ENCODE results near the gene MCEMP1. TPM values are rescaled to one million over a fixed set of nuclear protein-coding genes. Genes with fewer than 3 reads are reported as not detected.

MCEMP1 gene
- total and polyA plus RNA-seq, 12 donors = 0.26 to 1.9 (median 0.53) TPM; not detected in 2

DNA sequence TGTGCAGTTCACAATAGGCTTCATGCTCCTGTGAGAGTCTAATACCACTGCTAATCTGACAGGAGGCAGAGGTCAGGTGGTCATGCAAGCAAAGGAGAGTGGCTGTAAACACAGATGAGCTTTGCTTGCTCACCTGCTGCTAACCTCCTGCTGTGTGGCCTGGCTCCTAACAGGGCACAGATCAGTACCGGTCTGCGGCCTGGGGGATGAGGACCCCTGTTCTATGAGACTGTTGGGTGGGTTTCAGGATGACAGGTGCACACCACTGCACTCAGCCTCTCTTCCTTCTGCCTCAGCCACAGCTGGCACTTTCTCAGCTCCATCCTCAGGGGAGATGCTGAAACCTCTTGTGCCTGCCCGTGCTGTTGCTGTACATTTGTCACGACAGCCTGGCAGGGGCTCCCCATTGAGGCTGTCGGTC lies 45.4 kb downstream of the MCEMP1 start:
- Histone ChIP-seq H3K27me3 (no peaks in the 10 kb centered on the region), H3K4me1 (replicated peaks in 1 of 2) (no peaks in the 10 kb centered on the region), H3K36me3 (replicated peaks in 1 of 2) (no peaks in the 10 kb centered on the region), H3K4me3 (no peak overlapping the region), H3K27ac (no peak overlapping the region), H3K9me3 (replicated peaks in 1 of 3) (no peaks in the 10 kb centered on the region)
- TF ChIP-seq POLR2A (IDR thresholded peaks at IDR 0.05) = no peak
- TF ChIP-seq, protein P1, sequence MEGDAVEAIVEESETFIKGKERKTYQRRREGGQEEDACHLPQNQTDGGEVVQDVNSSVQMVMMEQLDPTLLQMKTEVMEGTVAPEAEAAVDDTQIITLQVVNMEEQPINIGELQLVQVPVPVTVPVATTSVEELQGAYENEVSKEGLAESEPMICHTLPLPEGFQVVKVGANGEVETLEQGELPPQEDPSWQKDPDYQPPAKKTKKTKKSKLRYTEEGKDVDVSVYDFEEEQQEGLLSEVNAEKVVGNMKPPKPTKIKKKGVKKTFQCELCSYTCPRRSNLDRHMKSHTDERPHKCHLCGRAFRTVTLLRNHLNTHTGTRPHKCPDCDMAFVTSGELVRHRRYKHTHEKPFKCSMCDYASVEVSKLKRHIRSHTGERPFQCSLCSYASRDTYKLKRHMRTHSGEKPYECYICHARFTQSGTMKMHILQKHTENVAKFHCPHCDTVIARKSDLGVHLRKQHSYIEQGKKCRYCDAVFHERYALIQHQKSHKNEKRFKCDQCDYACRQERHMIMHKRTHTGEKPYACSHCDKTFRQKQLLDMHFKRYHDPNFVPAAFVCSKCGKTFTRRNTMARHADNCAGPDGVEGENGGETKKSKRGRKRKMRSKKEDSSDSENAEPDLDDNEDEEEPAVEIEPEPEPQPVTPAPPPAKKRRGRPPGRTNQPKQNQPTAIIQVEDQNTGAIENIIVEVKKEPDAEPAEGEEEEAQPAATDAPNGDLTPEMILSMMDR (IDR thresholded peaks at IDR 0.05) = no peak
- DNase-seq = no peak
- WGBS, 4 donors = 69 to 77% (median 73%) methylated on average over 5 of the region's 5 CpGs
- intact Hi-C loops (cut with DNase I) = no loop called here

DNA sequence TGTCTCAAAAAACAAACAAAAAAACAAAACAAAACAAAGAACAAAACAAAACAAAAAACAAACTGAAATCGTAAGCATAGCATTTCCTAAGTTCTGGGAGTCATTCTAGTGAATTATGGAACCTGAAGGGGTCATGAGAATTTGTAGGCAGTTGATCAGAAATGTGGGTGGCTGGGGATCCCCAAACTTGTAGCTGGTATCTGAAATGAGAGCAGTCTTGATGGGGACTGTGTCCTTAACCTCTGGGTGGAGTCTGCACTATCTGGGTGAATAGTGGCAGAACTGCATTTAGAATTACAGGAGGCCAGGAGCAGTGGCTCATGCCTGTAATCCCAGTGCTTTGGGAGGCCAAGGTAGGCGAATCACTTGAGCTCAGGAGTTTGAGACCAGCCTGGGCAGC lies 48.9 kb downstream of the MCEMP1 start:
- H3K4me1 ChIP-seq (replicated peaks in 1 of 2) = peaks cover 0 to 5% of the 10 kb centered on the region in 2 donors
- peaks cover 31% of the 10 kb centered on the region for H3K27me3 ChIP-seq
- TF ChIP-seq, protein P1 (IDR thresholded peaks at IDR 0.05) = no peak
- no peak for TF ChIP-seq POLR2A (IDR thresholded peaks at IDR 0.05)
- H3K36me3 ChIP-seq (replicated peaks in 1 of 2) = no peaks in the 10 kb centered on the region
- H3K9me3 ChIP-seq (replicated peaks in 1 of 3) = no peaks in the 10 kb centered on the region
- DNase-seq = no peak
- no peak overlapping the region for H3K4me3 ChIP-seq
- intact Hi-C loops (cut with DNase I) = no loop called here
- 39 to 65% (median 61%) methylated on average over 2 of the region's 2 CpGs for WGBS, 4 donors
- no peak overlapping the region for H3K27ac ChIP-seq

DNA sequence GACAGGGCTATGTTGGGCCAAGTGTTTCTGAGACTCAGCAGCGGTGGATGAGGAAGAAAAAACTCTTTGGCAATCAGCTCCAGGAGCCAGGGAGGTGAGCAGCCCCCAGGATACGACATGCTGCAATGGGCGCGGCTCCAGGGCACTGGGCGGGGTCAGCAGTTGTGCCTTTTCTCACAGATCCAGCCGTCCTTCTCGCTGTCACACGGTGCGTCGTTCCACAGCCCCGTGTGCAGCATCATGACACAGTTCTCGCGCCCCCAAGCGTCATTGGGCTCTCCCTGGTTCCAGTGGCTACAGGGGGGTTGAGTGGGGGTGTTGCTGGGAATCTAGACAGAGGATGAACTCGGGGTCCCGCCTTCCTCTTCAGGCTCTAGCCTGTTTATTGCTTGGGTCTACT lies 52.3 kb downstream of the MCEMP1 start:
- intact Hi-C loops (cut with DNase I) = no loop called here
- H3K9me3 ChIP-seq (replicated peaks in 1 of 3) = no peaks in the 10 kb centered on the region
- TF ChIP-seq, protein P1 (IDR thresholded peaks at IDR 0.05) = no peak
- no peak for TF ChIP-seq POLR2A (IDR thresholded peaks at IDR 0.05)

More for the DNA sequence above, 52.3 kb downstream of the MCEMP1 start:
- Histone ChIP-seq H3K27me3 (peaks cover 36% of the 10 kb centered on the region), H3K4me3 (no peak overlapping the region), H3K27ac (no peak overlapping the region), H3K36me3 (replicated peaks in 1 of 2) (no peaks in the 10 kb centered on the region), H3K4me1 (replicated peaks in 1 of 2) (peaks cover 0 to 5% of the 10 kb centered on the region in 2 donors)
- DNase-seq = no peak
- 12 to 40% (median 22%) methylated on average over 2 to 16 of the region's 16 CpGs for WGBS, 4 donors

Other genes starting within 250 kb of the MCEMP1 start
- 10 to 100 TPM in 6 of 9 donors, 1 to 10 TPM in 3; 4.9 to 17.5 (median 12.8) TPM for gene PEX11G, start 188.1 kb upstream of the MCEMP1 start, total RNA-seq
- 10 to 100 TPM in 2 of 3 donors, 1 to 10 TPM in 1; 2.5 to 24.5 (median 24.0) TPM for gene PEX11G, start 188.1 kb upstream of the MCEMP1 start, polyA plus RNA-seq
- 100 to 1,000 TPM in 5 of 9 donors, 10 to 100 TPM in 4; 12.8 to 113 (median 101) TPM for gene ZNF358, start 161.0 kb upstream of the MCEMP1 start, total RNA-seq
- 100 to 1,000 TPM in 2 of 3 donors, 10 to 100 TPM in 1; 30.3 to 197 (median 148) TPM for gene ZNF358, start 161.0 kb upstream of the MCEMP1 start, polyA plus RNA-seq
- 10 to 100 TPM in 8 of 9 donors, 1 to 10 TPM in 1; 6.0 to 100.0 (median 49.4) TPM for gene MCOLN1, start 154.5 kb upstream of the MCEMP1 start, total RNA-seq
- gene MCOLN1, start 154.5 kb upstream of the MCEMP1 start, polyA plus RNA-seq = 100 to 1,000 TPM in 1 of 3 donors, 10 to 100 TPM in 2; 23.0 to 212 (median 71.4) TPM
- 100 to 1,000 TPM in 5 of 9 donors, 10 to 100 TPM in 4; 23.7 to 257 (median 113) TPM for gene PNPLA6, start 141.4 kb upstream of the MCEMP1 start, total RNA-seq
- gene PNPLA6, start 141.4 kb upstream of the MCEMP1 start, polyA plus RNA-seq = 100 to 1,000 TPM in 2 of 3 donors, 10 to 100 TPM in 1; 25.7 to 264 (median 110) TPM
- gene CAMSAP3, start 81.2 kb upstream of the MCEMP1 start, total RNA-seq = 10 to 100 TPM in 1 of 9 donors, 1 to 10 TPM in 7, under 1 TPM in 1; 0.61 to 10.0 (median 5.2) TPM
- gene CAMSAP3, start 81.2 kb upstream of the MCEMP1 start, polyA plus RNA-seq = 10 to 100 TPM in 1 of 3 donors, 1 to 10 TPM in 2; 1.7 to 18.9 (median 7.0) TPM
- 10 to 100 TPM; 18.2 to 51.5 (median 43.7) TPM for gene XAB2, start 47.5 kb upstream of the MCEMP1 start, total RNA-seq
- 100 to 1,000 TPM in 1 of 3 donors, 10 to 100 TPM in 1, 1 to 10 TPM in 1; 7.1 to 121 (median 81.2) TPM for gene XAB2, start 47.5 kb upstream of the MCEMP1 start, polyA plus RNA-seq
- 100 to 1,000 TPM in 5 of 9 donors, 10 to 100 TPM in 3, 1 to 10 TPM in 1; 3.7 to 155 (median 102) TPM for gene PET100, start 47.3 kb upstream of the MCEMP1 start, total RNA-seq
- 100 to 1,000 TPM in 2 of 3 donors, 10 to 100 TPM in 1; 80.0 to 655 (median 537) TPM for gene PET100, start 47.3 kb upstream of the MCEMP1 start, polyA plus RNA-seq
- 1 to 10 TPM in 5 of 9 donors, under 1 TPM in 1, not detected in 3; 0.92 to 3.2 (median 1.7) TPM for gene PCP2, start 43.4 kb upstream of the MCEMP1 start, total RNA-seq
- gene PCP2, start 43.4 kb upstream of the MCEMP1 start, polyA plus RNA-seq = 1 to 10 TPM in 2 of 3 donors, not detected in 1; 5.1 to 7.4 TPM
- gene STXBP2, start 40.0 kb upstream of the MCEMP1 start, total RNA-seq = 10 to 100 TPM; 12.2 to 90.8 (median 40.1) TPM
- 100 to 1,000 TPM in 1 of 3 donors, 10 to 100 TPM in 2; 15.5 to 121 (median 53.7) TPM for gene STXBP2, start 40.0 kb upstream of the MCEMP1 start, polyA plus RNA-seq
- gene RETN, start 8.0 kb upstream of the MCEMP1 start, total RNA-seq = 1 to 10 TPM in 1 of 9 donors, under 1 TPM in 4, not detected in 4; 0.54 to 3.9 (median 0.74) TPM
- 10 to 100 TPM in 2 of 3 donors, not detected in 1; 15.2 to 42.9 TPM for gene RETN, start 8.0 kb upstream of the MCEMP1 start, polyA plus RNA-seq
- 100 to 1,000 TPM in 8 of 9 donors, 10 to 100 TPM in 1; 85.3 to 227 (median 145) TPM for gene TRAPPC5, start 3.7 kb downstream of the MCEMP1 start, total RNA-seq
- 100 to 1,000 TPM in 2 of 3 donors, 1 to 10 TPM in 1; 5.6 to 502 (median 471) TPM for gene TRAPPC5, start 3.7 kb downstream of the MCEMP1 start, polyA plus RNA-seq
- under 1 TPM in 5 of 9 donors, not detected in 4; 0.28 to 0.61 (median 0.42) TPM for gene FCER2, start 25.0 kb downstream of the MCEMP1 start, total RNA-seq
- 1 to 10 TPM in 1 of 3 donors, under 1 TPM in 1, not detected in 1; 0.54 to 2.6 TPM for gene FCER2, start 25.0 kb downstream of the MCEMP1 start, polyA plus RNA-seq
- gene CLEC4G, start 55.0 kb downstream of the MCEMP1 start, total RNA-seq = 1 to 10 TPM in 1 of 9 donors, under 1 TPM in 4, not detected in 4; 0.54 to 1.5 (median 0.83) TPM
- 1 to 10 TPM in 2 of 3 donors, under 1 TPM in 1; 0.26 to 2.2 (median 1.8) TPM for gene CLEC4G, start 55.0 kb downstream of the MCEMP1 start, polyA plus RNA-seq
- 10 to 100 TPM in 8 of 9 donors, under 1 TPM in 1; 0.67 to 50.6 (median 17.1) TPM for gene CD209, start 70.4 kb downstream of the MCEMP1 start, total RNA-seq
- gene CD209, start 70.4 kb downstream of the MCEMP1 start, polyA plus RNA-seq = 1 to 10 TPM; 3.0 to 9.8 (median 3.1) TPM
- 10 to 100 TPM in 1 of 9 donors, 1 to 10 TPM in 3, under 1 TPM in 4, not detected in 1; 0.37 to 91.6 (median 2.6) TPM for gene CLEC4M, start 86.2 kb downstream of the MCEMP1 start, total RNA-seq
- gene CLEC4M, start 86.2 kb downstream of the MCEMP1 start, polyA plus RNA-seq = 1 to 10 TPM in 1 of 3 donors, under 1 TPM in 2; 0.67 to 3.9 (median 0.88) TPM
- 10 to 100 TPM in 8 of 9 donors, 1 to 10 TPM in 1; 8.8 to 22.2 (median 20.6) TPM for gene EVI5L, start 153.1 kb downstream of the MCEMP1 start, total RNA-seq
- 10 to 100 TPM in 2 of 3 donors, 1 to 10 TPM in 1; 9.5 to 20.8 (median 14.9) TPM for gene EVI5L, start 153.1 kb downstream of the MCEMP1 start, polyA plus RNA-seq
- 1 to 10 TPM in 4 of 9 donors, under 1 TPM in 4, not detected in 1; 0.22 to 5.2 (median 1.0) TPM for gene PRR36, start 197.3 kb downstream of the MCEMP1 start, total RNA-seq
- 1 to 10 TPM in 2 of 3 donors, under 1 TPM in 1; 0.51 to 4.6 (median 1.5) TPM for gene PRR36, start 197.3 kb downstream of the MCEMP1 start, polyA plus RNA-seq
- 10 to 100 TPM in 7 of 9 donors, 1 to 10 TPM in 1, under 1 TPM in 1; 0.67 to 22.9 (median 11.8) TPM for gene LRRC8E, start 211.4 kb downstream of the MCEMP1 start, total RNA-seq
- 10 to 100 TPM in 1 of 3 donors, 1 to 10 TPM in 2; 2.4 to 11.4 (median 3.1) TPM for gene LRRC8E, start 211.4 kb downstream of the MCEMP1 start, polyA plus RNA-seq
- gene MAP2K7, start 226.8 kb downstream of the MCEMP1 start, total RNA-seq = 10 to 100 TPM in 6 of 9 donors, 1 to 10 TPM in 3; 6.8 to 41.2 (median 19.4) TPM
- gene MAP2K7, start 226.8 kb downstream of the MCEMP1 start, polyA plus RNA-seq = 100 to 1,000 TPM in 1 of 3 donors, 10 to 100 TPM in 1, 1 to 10 TPM in 1; 7.5 to 110 (median 21.7) TPM
- gene TGFBR3L, start 237.7 kb downstream of the MCEMP1 start, total RNA-seq = 1 to 10 TPM in 3 of 9 donors, under 1 TPM in 3, not detected in 3; 0.23 to 7.0 (median 1.4) TPM
- 1 to 10 TPM in 2 of 3 donors, under 1 TPM in 1; 0.62 to 3.3 (median 1.2) TPM for gene TGFBR3L, start 237.7 kb downstream of the MCEMP1 start, polyA plus RNA-seq
- gene SNAPC2, start 243.2 kb downstream of the MCEMP1 start, total RNA-seq = 10 to 100 TPM; 12.7 to 38.2 (median 22.1) TPM
- 10 to 100 TPM in 2 of 3 donors, 1 to 10 TPM in 1; 8.2 to 20.7 (median 16.0) TPM for gene SNAPC2, start 243.2 kb downstream of the MCEMP1 start, polyA plus RNA-seq
- gene CTXN1, start 249.0 kb downstream of the MCEMP1 start, total RNA-seq = 10 to 100 TPM in 5 of 9 donors, 1 to 10 TPM in 4; 1.3 to 17.9 (median 10.6) TPM
- gene CTXN1, start 249.0 kb downstream of the MCEMP1 start, polyA plus RNA-seq = 10 to 100 TPM in 2 of 3 donors, not detected in 1; 10.4 to 12.2 TPM

Measured in adrenal gland (tissue), 12 donors.